Cardiac fibroblast (primary cell): ENCODE data around the gene FITM1.

Experiments used
- DNase-seq, 2 donors: peaks; one replicate each; pipeline versions ENCODE4 v3.0.0 to v3.0.0-alpha.2; 2010; ENCODE audit warnings: low read depth in 2 of 2
- H3K4me3 ChIP-seq, 2 donors: replicated peaks in 1 of 2; 1 replicate in 1 of 2; 2 replicates in 1 of 2; pipeline ENCODE4 v1.5.1; 2011; ENCODE audit warnings: low read depth in 2 of 2, low read length in 2 of 2, mild to moderate bottlenecking in 2 of 2, moderate library complexity in 1 of 2
- TF ChIP-seq, protein P1 (sequence below): IDR thresholded peaks from one replicate; pipeline ENCODE4 v1.5.1; 2011; ENCODE audit warnings: low read depth, mild to moderate bottlenecking, low read length, inconsistent platforms

The FITM1 gene

DNA sequence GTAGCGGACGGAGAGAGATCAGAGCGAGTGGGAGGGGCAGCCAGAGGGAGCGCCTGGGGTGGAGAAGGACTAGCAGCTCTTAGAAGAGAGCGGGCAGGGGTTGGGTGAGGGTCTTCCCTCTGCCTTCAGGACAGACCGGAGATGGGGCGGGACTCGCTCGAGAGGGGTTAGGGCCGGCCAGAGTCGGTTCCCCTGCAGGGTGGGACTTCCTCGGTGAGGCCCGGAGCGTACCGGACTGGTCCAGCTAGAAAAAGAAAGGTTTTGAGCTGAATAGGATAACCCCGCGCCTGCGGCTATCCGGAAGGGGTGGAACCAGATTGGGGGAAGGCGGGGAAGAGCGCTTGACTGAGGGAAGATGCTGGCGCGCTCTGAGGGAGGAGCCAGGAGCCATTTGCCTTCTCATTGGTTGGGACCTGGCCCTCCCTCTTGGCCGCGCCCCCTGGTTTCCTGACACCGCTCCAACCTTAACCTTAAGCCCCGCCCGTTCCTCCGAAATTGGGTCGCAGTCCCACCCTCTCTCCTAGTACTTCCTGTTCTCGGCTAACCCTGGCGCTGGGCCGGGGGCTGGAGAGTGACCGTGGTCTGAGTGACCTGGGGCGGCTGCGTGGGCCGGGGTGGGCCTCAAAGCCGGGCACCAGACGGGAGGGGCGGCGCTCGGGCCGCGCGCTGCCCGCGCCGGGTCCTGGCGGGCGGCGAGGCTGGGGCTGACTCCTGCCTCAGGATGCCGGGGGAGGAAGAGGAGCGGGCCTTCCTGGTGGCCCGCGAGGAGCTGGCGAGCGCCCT is 16.7 kb downstream of the FITM1 start, which contains the start of gene RNF31:
Gene RNF31, plus strand, starts transcription at position 521 of the 783 bp plus-strand sequence. Its CDS starts 201 bp downstream, at position 722.
- DNase-seq, result peak; percentile 98 to 99
- TF ChIP-seq, protein P1, sequence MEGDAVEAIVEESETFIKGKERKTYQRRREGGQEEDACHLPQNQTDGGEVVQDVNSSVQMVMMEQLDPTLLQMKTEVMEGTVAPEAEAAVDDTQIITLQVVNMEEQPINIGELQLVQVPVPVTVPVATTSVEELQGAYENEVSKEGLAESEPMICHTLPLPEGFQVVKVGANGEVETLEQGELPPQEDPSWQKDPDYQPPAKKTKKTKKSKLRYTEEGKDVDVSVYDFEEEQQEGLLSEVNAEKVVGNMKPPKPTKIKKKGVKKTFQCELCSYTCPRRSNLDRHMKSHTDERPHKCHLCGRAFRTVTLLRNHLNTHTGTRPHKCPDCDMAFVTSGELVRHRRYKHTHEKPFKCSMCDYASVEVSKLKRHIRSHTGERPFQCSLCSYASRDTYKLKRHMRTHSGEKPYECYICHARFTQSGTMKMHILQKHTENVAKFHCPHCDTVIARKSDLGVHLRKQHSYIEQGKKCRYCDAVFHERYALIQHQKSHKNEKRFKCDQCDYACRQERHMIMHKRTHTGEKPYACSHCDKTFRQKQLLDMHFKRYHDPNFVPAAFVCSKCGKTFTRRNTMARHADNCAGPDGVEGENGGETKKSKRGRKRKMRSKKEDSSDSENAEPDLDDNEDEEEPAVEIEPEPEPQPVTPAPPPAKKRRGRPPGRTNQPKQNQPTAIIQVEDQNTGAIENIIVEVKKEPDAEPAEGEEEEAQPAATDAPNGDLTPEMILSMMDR, result no peak
- peak within 1 kb of the TSS; percentile 88 to 91 for H3K4me3 ChIP-seq

DNA sequence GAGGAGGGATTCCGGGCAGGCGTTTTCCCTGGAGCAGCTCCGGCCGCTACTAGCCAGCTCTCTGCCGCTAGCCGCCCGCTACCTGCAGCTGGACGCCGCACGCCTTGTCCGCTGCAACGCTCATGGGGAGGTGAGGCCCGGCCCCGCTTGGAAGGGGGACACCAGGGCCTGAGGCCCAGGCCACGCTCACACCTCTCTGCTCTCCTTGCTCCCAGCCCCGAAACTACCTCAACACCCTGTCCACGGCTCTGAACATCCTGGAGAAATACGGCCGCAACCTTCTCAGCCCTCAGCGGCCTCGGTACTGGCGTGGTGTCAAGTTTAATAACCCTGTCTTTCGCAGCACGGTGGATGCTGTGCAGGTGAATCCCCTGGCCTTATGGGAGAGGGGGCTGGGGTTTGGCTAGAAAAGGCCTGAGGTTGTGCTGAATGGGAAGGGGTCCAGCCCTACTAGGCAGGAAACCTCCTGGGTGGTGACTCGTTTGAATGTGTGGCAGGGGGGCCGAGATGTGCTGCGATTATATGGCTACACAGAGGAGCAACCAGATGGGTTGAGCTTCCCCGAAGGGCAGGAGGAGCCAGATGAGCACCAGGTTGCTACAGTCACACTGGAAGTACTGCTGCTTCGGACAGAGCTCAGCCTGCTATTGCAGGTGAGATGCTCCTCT is 17.4 kb downstream of the FITM1 start:
- H3K4me3 ChIP-seq, result peak overlapping the region; percentile 88 to 91
- no peak for DNase-seq
- TF ChIP-seq, protein P1, result no peak

DNA sequence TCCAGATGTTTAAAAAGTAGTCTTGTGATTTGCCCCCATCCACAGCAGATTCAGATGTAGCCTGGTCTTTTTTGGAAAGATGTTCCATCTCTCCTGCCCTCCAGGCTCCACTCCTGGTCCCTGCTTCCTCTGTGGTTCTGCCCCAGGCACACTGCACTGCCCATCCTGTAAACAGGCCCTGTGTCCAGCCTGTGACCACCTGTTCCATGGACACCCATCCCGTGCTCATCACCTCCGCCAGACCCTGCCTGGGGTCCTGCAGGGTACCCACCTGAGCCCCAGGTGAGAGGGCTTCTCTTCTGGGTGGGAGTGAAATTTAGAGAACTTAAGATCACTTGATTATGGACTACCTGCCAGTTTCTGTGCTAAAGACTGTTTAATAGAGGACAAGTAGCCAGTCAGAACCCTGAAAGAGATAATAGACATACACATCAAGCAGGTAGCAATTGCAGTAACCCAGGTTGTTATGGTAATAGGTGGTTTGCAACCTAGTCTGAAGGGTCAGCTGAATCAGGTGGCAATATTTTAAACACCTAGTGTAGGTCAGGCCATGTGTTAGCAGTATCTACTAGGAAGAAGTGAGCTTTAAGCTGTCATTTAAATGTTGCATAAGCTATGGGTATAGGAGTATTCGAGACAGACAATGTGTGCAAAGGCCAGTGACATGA is 19.0 kb downstream of the FITM1 start:
- no peak overlapping the region for H3K4me3 ChIP-seq
- TF ChIP-seq, protein P1, result no peak
- no peak for DNase-seq

DNA sequence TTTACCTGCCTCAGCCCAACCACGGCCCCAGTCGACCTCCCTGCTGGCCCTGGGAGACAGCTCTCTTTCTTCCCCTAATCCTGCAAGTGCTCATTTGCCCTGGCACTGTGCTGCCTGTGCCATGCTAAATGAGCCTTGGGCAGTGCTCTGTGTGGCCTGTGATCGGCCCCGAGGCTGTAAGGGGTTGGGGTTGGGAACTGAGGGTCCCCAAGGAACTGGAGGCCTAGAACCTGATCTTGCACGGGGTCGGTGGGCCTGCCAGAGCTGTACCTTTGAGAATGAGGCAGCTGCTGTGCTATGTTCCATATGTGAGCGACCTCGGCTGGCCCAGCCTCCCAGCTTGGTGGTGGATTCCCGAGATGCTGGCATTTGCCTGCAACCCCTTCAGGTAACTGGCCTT is 19.6 kb downstream of the FITM1 start:
- TF ChIP-seq, protein P1, result no peak
- DNase-seq, result no peak
- no peak overlapping the region for H3K4me3 ChIP-seq

DNA sequence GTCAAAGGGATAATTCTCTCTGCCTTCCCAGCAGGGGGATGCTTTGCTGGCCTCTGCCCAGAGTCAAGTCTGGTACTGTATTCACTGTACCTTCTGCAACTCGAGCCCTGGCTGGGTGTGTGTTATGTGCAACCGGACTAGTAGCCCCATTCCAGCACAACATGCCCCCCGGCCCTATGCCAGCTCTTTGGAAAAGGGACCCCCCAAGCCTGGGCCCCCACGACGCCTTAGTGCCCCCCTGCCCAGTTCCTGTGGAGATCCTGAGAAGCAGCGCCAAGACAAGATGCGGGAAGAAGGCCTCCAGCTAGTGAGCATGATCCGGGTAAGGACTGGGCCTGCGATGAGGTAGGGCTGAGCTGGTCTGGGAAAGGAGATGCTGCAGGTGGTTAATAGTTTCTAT is 20.1 kb downstream of the FITM1 start:
- H3K4me3 ChIP-seq, result no peak overlapping the region
- DNase-seq, result no peak
- TF ChIP-seq, protein P1, result no peak

DNA sequence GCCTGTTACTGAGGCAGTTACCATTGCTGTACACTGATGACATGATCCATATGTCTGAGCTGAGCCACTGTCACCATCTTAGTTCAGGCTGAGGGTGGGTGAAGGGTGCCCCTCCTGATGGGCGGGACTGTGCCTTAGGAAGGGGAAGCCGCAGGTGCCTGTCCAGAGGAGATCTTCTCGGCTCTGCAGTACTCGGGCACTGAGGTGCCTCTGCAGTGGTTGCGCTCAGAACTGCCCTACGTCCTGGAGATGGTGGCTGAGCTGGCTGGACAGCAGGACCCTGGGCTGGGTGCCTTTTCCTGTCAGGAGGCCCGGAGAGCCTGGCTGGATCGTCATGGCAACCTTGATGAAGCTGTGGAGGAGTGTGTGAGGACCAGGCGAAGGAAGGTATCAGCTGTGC is 20.5 kb downstream of the FITM1 start:
- TF ChIP-seq, protein P1, result no peak
- H3K4me3 ChIP-seq, result no peak overlapping the region
- DNase-seq, result no peak
